Muscle layer of colon (tissue), 2 donors: ENCODE data around the gene KCTD14.
"Not testable (repeated sequence)": the region's sequence is repeated elsewhere in the genome, so short reads cannot be mapped to it uniquely, and the experiment has no call there.

Experiments used
- H3K27ac ChIP-seq: one replicate; pipeline ENCODE4 v1.7.0; 2013; ENCODE audit warnings: low read depth, mild to moderate bottlenecking, low read length, moderate library complexity
- H3K27me3 ChIP-seq, 2 donors: one replicate each; pipeline ENCODE4 v1.7.0; 2013; ENCODE audit warnings: low read length in 2 of 2, mild to moderate bottlenecking in 2 of 2; ENCODE audit not compliant: insufficient read depth in 2 of 2, control insufficient read depth in 1 of 2
- H3K36me3 ChIP-seq: one replicate; pipeline ENCODE4 v1.7.0; 2013; ENCODE audit warnings: mild to moderate bottlenecking, low read length; ENCODE audit not compliant: insufficient read depth
- H3K4me1 ChIP-seq: one replicate; pipeline ENCODE4 v1.7.0; 2013; ENCODE audit warnings: mild to moderate bottlenecking, low read length; ENCODE audit not compliant: insufficient read depth
- H3K4me3 ChIP-seq, 2 donors: one replicate each; pipeline ENCODE4 v1.7.0; 2013; ENCODE audit warnings: low read length in 2 of 2, low read depth in 1 of 2, mild to moderate bottlenecking in 1 of 2, moderate library complexity in 1 of 2
- H3K9ac ChIP-seq: one replicate; pipeline ENCODE4 v1.7.0; 2013; ENCODE audit warnings: low read length
- H3K9me3 ChIP-seq: one replicate; pipeline ENCODE4 v1.7.0; 2013; ENCODE audit warnings: mild to moderate bottlenecking, low read length
- donor health status: abdominal sarcoma.
- donor health status: Adenocarcinoma of cecum.

The KCTD14 gene

DNA sequence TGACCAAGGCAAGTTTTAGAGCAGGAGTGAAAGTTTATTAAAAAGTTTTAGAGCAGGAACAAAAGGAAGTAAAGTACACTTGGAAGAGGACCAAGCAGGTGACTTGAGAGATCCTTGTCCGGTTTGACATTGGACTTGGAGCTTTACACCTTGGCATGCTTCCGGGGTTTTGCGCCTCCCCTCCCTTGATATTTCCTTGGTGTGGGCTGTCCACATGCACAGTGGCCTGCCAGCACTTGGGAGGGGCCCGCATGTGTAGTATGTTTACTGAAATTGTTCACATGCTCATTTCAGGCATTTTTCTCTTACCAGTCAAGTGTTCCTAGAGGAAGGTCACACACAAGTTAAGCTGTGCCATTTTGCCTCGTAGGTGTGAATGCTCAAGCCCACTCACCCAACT, 21.6 kb upstream of the KCTD14 start:
- Histone ChIP-seq H3K9me3 (no peaks in the 10 kb centered on the region), H3K4me1 (peaks cover 13% of the 10 kb centered on the region), H3K27me3 (no peaks in the 10 kb centered on the region), H3K4me3 (no peak overlapping the region), H3K36me3 (no peaks in the 10 kb centered on the region), H3K27ac (no peak overlapping the region), H3K9ac (no peak overlapping the region)

GRCh38 chr11:78041843-78042440, 18.9 kb upstream of the KCTD14 start:
- H3K27ac ChIP-seq: no peak overlapping the region
- H3K4me3 ChIP-seq: no peak overlapping the region
- no peaks in the 10 kb centered on the region for H3K9me3 ChIP-seq
- no peaks in the 10 kb centered on the region for H3K36me3 ChIP-seq
- H3K9ac ChIP-seq: no peak overlapping the region
- H3K27me3 ChIP-seq: no peaks in the 10 kb centered on the region
- peaks cover 17% of the 10 kb centered on the region for H3K4me1 ChIP-seq

DNA sequence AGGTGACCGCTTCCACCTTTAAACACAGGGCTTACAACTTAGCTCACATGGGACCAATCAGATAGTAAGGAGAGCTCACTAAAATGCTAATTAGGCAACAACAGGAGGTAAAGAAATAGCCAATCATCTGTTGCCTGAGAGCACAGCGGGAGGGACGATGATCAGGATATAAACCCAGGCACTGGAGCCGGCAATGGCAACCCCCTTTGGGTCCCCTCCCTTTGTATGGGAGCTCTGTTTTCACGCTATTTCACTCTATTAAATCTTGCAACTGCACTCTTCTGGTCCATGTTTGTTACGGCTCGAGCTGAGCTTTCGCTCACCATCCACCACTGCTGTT, 18.3 kb upstream of the KCTD14 start:
- not testable (repeated sequence) for H3K9me3 ChIP-seq, H3K36me3 ChIP-seq, H3K4me3 ChIP-seq, H3K27me3 ChIP-seq, H3K9ac ChIP-seq, H3K27ac ChIP-seq
- H3K4me1 ChIP-seq: peaks cover 17% of the 10 kb centered on the region

DNA sequence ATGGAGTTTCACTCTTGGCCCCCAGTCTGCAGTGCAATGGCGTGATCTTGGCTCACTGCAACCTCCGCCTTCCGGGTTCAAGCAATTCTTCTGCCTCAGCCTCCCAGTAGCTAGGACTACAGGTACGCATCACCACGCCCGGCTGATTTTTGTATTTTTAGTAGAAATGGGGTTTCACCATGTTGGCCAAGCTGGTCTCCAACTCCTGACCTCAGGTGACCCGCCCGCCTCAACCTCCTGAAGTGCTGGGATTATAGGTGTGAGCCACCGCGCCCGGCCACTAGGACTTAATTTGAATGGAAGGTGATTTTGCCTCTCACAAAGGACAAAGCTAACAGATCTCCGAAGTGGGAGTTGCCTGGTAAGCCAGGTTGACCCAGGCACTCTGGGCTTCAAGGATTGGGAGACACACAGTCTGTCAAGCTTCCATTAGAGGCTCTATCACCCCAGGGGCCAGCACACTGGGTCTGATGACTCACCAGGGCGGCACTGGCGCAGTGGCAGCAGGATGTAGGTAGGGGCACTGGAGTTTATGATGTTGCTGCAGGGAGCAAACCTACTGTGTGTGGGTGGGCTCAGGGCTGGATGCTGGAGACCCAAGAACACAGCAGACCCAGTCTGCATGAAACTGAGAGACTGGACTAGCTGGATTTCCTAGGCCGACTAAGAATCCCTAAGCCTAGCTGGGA, 17.8 kb upstream of the KCTD14 start:
- Histone ChIP-seq H3K27ac (no peak overlapping the region), H3K4me1 (peaks cover 17% of the 10 kb centered on the region), H3K36me3 (no peaks in the 10 kb centered on the region), H3K9ac (no peak overlapping the region), H3K4me3 (no peak overlapping the region), H3K27me3 (no peaks in the 10 kb centered on the region), H3K9me3 (no peaks in the 10 kb centered on the region)

GRCh38 chr11:78039919-78040671, 17.0 kb upstream of the KCTD14 start:
- H3K27ac ChIP-seq: peak overlapping the region; percentile 38
- H3K27me3 ChIP-seq: no peaks in the 10 kb centered on the region
- H3K9me3 ChIP-seq: no peaks in the 10 kb centered on the region
- peaks cover 11% of the 10 kb centered on the region for H3K4me1 ChIP-seq
- H3K4me3 ChIP-seq: peak overlapping the region; percentile 26 to 43
- H3K9ac ChIP-seq: peak overlapping the region; percentile 33
- no peaks in the 10 kb centered on the region for H3K36me3 ChIP-seq

DNA sequence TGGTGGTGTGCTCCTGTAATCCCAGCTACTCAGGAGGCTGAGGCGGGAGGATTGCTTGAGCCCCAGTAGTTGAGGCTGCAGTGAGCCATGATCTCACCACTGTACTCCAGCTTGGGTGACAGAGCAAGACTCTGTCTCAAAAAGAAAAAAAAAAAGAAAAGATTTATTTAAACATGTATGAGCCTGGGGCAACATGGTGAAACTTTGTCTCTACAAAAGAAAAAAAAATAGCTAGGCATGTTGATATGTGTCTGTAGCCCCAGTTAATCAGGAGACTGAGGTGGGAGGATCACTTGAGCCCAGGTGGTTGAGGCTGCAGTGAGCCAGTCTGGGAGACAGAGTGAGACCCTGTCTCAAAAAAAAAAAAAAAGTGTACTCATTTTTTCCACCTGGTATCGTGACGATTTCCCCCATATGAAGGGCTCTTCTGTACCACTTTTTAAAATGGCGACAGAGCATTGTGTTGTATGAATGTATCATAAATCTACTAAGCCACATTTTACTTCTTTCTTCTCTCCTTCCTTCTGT, 16.4 kb upstream of the KCTD14 start:
- Histone ChIP-seq H3K4me1 (peaks cover 11% of the 10 kb centered on the region), H3K27ac (peak overlapping the region; percentile 38), H3K4me3 (peak overlapping the region; percentile 26 to 43), H3K27me3 (no peaks in the 10 kb centered on the region), H3K9ac (no peak overlapping the region), H3K9me3 (no peaks in the 10 kb centered on the region), H3K36me3 (no peaks in the 10 kb centered on the region)

DNA sequence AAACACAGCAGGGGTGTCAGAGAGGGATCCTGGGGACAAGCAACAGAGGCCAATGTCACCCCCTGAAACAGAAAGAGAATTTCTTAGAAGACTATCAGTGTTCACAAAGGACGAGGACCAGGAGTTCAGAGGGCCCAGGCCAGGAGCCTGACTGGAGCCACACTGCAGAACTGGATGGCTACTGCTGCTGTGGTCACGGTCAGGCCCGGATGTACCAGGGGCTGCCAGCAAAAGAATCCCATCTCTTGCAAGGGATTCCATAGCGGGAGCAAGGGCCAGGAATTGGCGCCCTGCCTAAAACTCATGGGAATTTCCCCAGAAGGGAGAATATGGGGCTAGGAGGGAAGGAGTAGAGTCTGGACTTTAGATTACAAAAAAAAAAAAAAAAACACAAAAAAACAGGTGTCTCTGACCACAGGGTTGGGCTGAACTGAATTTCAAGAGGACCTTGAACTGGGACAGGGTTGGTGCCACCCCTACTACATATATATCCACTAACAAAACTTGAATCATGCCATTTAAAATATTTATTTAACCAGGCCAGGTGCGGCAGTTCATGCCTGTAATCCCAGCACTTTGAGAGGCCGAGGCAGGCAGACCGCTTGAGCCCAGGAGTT, 15.7 kb upstream of the KCTD14 start:
- H3K27ac ChIP-seq: no peak overlapping the region
- H3K9ac ChIP-seq: no peak overlapping the region
- H3K4me3 ChIP-seq: no peak overlapping the region
- no peaks in the 10 kb centered on the region for H3K9me3 ChIP-seq
- no peaks in the 10 kb centered on the region for H3K27me3 ChIP-seq
- H3K4me1 ChIP-seq: peaks cover 11% of the 10 kb centered on the region
- H3K36me3 ChIP-seq: no peaks in the 10 kb centered on the region

DNA sequence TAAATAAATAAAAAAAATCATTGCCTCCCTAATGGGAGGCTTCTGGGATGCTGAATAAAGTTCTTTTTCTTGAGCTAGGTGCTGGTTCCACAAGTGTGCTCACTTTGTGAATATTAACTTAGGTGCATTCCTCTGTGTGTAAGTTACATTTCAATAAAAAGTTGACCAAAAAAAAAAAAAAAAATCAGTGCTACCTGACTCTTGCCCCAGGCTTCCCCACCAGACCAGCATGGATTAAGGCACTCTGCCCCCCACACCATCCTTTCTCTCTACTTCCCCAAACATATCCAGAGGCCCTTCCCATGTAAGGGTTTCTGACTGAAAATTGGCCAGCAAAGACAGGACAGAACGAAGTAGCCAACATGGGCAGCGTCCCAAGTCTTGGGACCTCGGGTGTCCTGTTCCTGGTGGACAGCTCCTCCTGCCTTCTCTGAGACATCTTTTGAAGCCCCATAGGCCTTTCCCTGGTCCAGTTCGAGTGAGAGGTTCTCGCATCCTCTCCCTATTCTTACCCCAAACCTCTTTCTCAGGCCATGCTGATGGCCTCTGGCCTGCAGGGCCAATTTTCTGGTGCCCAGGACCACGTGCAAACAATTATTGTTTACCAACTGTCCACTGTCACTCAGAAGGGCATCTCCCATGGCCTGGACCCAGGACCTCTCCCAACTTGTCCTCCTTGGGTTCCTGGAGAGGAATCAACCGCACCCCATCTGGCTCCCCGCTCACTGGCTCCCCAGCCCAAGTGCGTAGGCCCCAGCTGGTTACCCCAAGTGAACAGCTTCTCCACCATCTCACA, 14.9 kb upstream of the KCTD14 start:
- H3K36me3 ChIP-seq: no peaks in the 10 kb centered on the region
- H3K9ac ChIP-seq: no peak overlapping the region
- H3K4me3 ChIP-seq: no peak overlapping the region

GRCh38 chr11:78037056-78037455, 14.0 kb upstream of the KCTD14 start:
- Histone ChIP-seq H3K4me1 (peaks cover 15% of the 10 kb centered on the region), H3K4me3 (no peak overlapping the region), H3K9me3 (no peaks in the 10 kb centered on the region), H3K9ac (no peak overlapping the region), H3K36me3 (no peaks in the 10 kb centered on the region), H3K27me3 (no peaks in the 10 kb centered on the region), H3K27ac (no peak overlapping the region)

More for the DNA sequence above, 14.9 kb upstream of the KCTD14 start:
- H3K9me3 ChIP-seq: no peaks in the 10 kb centered on the region
- peaks cover 11% of the 10 kb centered on the region for H3K4me1 ChIP-seq
- no peaks in the 10 kb centered on the region for H3K27me3 ChIP-seq
- no peak overlapping the region for H3K27ac ChIP-seq

DNA sequence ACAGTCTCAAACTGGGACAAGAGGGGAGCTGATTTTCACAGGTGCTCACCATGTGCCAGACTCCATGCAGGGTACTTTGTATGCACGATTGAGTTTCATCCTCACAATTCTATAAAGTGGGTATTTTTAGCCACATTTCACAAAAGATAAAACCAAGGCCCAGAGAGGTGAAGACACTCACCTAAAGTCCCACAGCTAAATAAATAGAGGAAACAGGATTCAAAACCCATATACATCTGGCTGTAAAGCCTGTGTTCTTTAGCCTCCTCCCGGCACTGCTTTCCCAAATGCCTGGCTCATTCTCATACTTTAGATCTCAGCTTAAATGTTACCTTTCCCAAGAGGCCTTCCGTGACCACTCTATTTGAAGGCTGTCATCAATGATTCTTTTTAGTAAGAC, 13.2 kb upstream of the KCTD14 start:
- H3K9ac ChIP-seq: no peak overlapping the region
- H3K4me1 ChIP-seq: peaks cover 22% of the 10 kb centered on the region
- H3K4me3 ChIP-seq: no peak overlapping the region
- H3K27ac ChIP-seq: no peak overlapping the region
- no peaks in the 10 kb centered on the region for H3K9me3 ChIP-seq
- H3K36me3 ChIP-seq: no peaks in the 10 kb centered on the region
- H3K27me3 ChIP-seq: no peaks in the 10 kb centered on the region

DNA sequence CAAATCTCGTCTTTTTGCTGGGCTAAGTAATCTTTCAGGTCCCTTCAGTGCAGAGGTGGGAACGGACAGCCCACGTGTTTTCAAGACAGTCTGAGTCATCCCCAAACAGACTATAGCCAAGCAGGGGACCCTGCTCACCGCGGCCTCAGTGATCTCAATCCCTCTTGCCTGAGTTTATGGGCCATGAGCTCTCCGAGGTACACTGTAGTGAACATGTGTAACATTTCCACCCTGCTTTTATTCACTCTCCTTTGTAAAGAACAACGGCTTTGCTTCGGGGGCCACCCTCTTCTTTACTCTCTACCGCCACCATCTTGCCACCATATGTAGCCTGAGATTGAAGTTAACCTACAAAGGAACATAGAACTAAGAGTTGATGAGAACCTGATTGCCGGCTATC, 11.5 kb upstream of the KCTD14 start:
- H3K4me1 ChIP-seq: peaks cover 24% of the 10 kb centered on the region
- no peaks in the 10 kb centered on the region for H3K36me3 ChIP-seq
- no peak overlapping the region for H3K4me3 ChIP-seq
- no peaks in the 10 kb centered on the region for H3K27me3 ChIP-seq
- no peaks in the 10 kb centered on the region for H3K9me3 ChIP-seq
- no peak overlapping the region for H3K9ac ChIP-seq
- no peak overlapping the region for H3K27ac ChIP-seq
